GM23338 (cell line): ENCODE data around the gene C1orf52.

Experiments used
- CREB1 ChIP-seq: fragments of 250-450 bp; sonication (Bioruptor Pico); IDR thresholded peaks from 2 replicates; pipeline ENCODE4 v1.5.0; 2020; ENCODE audit warnings: low read depth, mild to moderate bottlenecking, moderate library complexity
- CTCF ChIP-seq, 2 experiments: fragments of 200-600 bp in 1 of 2; sonication (generic) in 1 of 2; conservative IDR thresholded peaks; 2 replicates each; pipeline versions ENCODE4 v1.5.1 to v1.6.1; 2016 to 2017; ENCODE audit warnings: antibody characterized with exemption in 2 of 2, low read depth in 2 of 2, mild to moderate bottlenecking in 2 of 2, moderate library complexity in 1 of 2
- EZH2 ChIP-seq: fragments of 200-600 bp; sonication (generic); IDR thresholded peaks from one replicate; pipeline ENCODE4 v1.8.0; 2017; ENCODE audit warnings: antibody characterized with exemption, mild to moderate bottlenecking, low read depth; ENCODE audit not compliant: unreplicated experiment
- EZH2phosphoT487 ChIP-seq: fragments of 200-600 bp; sonication (generic); IDR thresholded peaks from one replicate; pipeline ENCODE4 v1.8.1; 2018; ENCODE audit warnings: antibody characterized with exemption; ENCODE audit not compliant: unreplicated experiment
- NANOG ChIP-seq: IDR thresholded peaks from 2 replicates; pipeline ENCODE4 v1.6.1; 2016; ENCODE audit warnings: antibody characterized with exemption, borderline replicate concordance
- POLR2AphosphoS5 ChIP-seq: IDR thresholded peaks from 2 replicates; pipeline ENCODE4 v1.6.1; 2016; ENCODE audit warnings: antibody characterized with exemption, low read depth
- REST ChIP-seq: IDR thresholded peaks from one replicate; pipeline ENCODE4 v1.6.1; 2018; ENCODE audit warnings: antibody characterized with exemption; ENCODE audit not compliant: unreplicated experiment
- STAT1 ChIP-seq: IDR thresholded peaks from one replicate; pipeline ENCODE4 v1.6.1; 2016; ENCODE audit warnings: antibody characterized with exemption; ENCODE audit not compliant: unreplicated experiment

GRCh38 chr1:85259912-85260274 lies 431 bp upstream of the C1orf52 start:
- no peak for TF ChIP-seq POLR2AphosphoS5
- TF ChIP-seq CTCF (conservative IDR thresholded peaks at IDR 0.05; ENCODE audit: low read depth in 2 of 2), result no peak
- no peak for TF ChIP-seq EZH2phosphoT487
- TF ChIP-seq EZH2, result no peak
- TF ChIP-seq STAT1, result no peak
- no peak for TF ChIP-seq REST
- TF ChIP-seq CREB1 (CRISPR knock-in tag), result no peak
- no peak for TF ChIP-seq NANOG
